SU-DHL-6 (cell line): Measurements from ENCODE around the gene RUNX1.

Experiments used
- EZH2phosphoT487 ChIP-seq: fragments of 200-600 bp; sonication (generic), shearing (Covaris generic); conservative IDR thresholded peaks from 2 replicates; pipeline ENCODE4 v1.6.1; 2018; ENCODE audit warnings: mild to moderate bottlenecking, antibody characterized with exemption, low read length, moderate library complexity, mixed read lengths
- TF ChIP-seq, protein P1 (sequence below): fragments of 200-600 bp; sonication (generic); IDR thresholded peaks from one replicate; pipeline ENCODE4 v1.5.1; 2017; ENCODE audit warnings: antibody characterized with exemption, mild to moderate bottlenecking, low read length, moderate library complexity; ENCODE audit not compliant: insufficient read depth, poor library complexity, severe bottlenecking

DNA sequence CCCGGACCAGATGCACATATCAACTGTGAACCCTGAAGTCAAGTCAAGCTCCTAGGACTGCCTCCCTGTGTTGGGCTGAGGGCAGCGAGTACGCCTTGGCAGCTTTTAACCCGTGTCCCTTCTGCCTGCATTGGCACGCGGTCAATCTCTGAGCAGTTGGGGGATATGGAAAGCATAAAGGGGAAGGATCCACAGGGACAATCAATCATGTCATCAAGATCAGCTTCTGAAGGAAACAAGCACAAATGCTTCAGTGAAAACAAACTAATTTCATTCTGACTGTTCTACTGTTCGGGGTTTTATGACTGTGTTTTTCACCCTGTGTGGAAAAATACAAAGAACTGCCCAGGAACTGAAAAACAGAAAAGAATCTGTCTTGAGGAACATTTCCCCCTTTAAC is 106.2 kb downstream of the RUNX1 start:
- TF ChIP-seq, protein P1, sequence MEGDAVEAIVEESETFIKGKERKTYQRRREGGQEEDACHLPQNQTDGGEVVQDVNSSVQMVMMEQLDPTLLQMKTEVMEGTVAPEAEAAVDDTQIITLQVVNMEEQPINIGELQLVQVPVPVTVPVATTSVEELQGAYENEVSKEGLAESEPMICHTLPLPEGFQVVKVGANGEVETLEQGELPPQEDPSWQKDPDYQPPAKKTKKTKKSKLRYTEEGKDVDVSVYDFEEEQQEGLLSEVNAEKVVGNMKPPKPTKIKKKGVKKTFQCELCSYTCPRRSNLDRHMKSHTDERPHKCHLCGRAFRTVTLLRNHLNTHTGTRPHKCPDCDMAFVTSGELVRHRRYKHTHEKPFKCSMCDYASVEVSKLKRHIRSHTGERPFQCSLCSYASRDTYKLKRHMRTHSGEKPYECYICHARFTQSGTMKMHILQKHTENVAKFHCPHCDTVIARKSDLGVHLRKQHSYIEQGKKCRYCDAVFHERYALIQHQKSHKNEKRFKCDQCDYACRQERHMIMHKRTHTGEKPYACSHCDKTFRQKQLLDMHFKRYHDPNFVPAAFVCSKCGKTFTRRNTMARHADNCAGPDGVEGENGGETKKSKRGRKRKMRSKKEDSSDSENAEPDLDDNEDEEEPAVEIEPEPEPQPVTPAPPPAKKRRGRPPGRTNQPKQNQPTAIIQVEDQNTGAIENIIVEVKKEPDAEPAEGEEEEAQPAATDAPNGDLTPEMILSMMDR: no peak
- TF ChIP-seq EZH2phosphoT487: no peak
